ENCODE data around the gene GPANK1. TPM values are rescaled to one million over a fixed set of nuclear protein-coding genes. Genes with fewer than 3 reads are reported as not detected.

GPANK1 gene
- total and polyA plus RNA-seq, 10 of the 15 experiments (the other 5 are each of a cell fraction or from before 2014, with no cell fraction given), result 11.7 to 36.3 (median 17.5) TPM

- peak; percentile 82 for TF ChIP-seq E2F8 (IDR thresholded peaks at IDR 0.05; ENCODE audit: low read depth, partially characterized antibody)
- peak; percentile 93 for TF ChIP-seq MYB (IDR thresholded peaks at IDR 0.05; ENCODE audit: borderline replicate concordance, low read depth, low read length)
- TF ChIP-seq FOXM1 (IDR thresholded peaks at IDR 0.05; ENCODE audit: low read depth, low read length), result no peak
- TF ChIP-seq CBFB (IDR thresholded peaks at IDR 0.05; ENCODE audit: low read depth), result peak; percentile 64; the same call in 1 of the 2 replicates
- no peak; the same call in 1 of the 2 replicates for TF ChIP-seq IRF3 (IDR thresholded peaks at IDR 0.05)
- 0 out of 2 replicates have a peak, but pooled peaks have one; percentile 10 for TF ChIP-seq REST (IDR thresholded peaks at IDR 0.05; ENCODE audit: low read depth, low read length)
- peak; percentile 98 for TF ChIP-seq NBN (IDR thresholded peaks at IDR 0.05)
- no peak for TF ChIP-seq SUPT20H (IDR thresholded peaks at IDR 0.05; ENCODE audit: borderline replicate concordance, control insufficient read depth, low read depth, low read length)
- TF ChIP-seq MAX (IDR thresholded peaks at IDR 0.05; ENCODE audit: low read depth, low read length), result peak; percentile 83
- TF ChIP-seq ZBTB4 (CRISPR knock-in tag; IDR thresholded peaks at IDR 0.05), result 0 out of 2 replicates have a peak, but pooled peaks have one; percentile 58
- TF ChIP-seq ZNF622 (IDR thresholded peaks at IDR 0.05), result no peak
- no peak for TF ChIP-seq MTA3 (IDR thresholded peaks at IDR 0.05; ENCODE audit: borderline replicate concordance, low read length)
- TF ChIP-seq NFYA (IDR thresholded peaks at IDR 0.05; ENCODE audit: borderline replicate concordance, low read depth, low read length), result no peak
- 0 out of 2 replicates have a peak, but pooled peaks have one; percentile 69 for TF ChIP-seq TCF3 (IDR thresholded peaks at IDR 0.05; ENCODE audit: borderline replicate concordance, insufficient read depth, low read depth, low read length)
- TF ChIP-seq BCL3 (IDR thresholded peaks at IDR 0.05; ENCODE audit: borderline replicate concordance, insufficient read depth, low read depth, low read length, poor library complexity, severe bottlenecking), result no peak
Measured at GRCh38 chr6:31619805-31620585, 44.8 kb downstream of the GPANK1 start (continued).

All from GM12878 (cell line).